Natural killer cell treated with Interleukin-12 subunit alpha and Interleukin-12 subunit beta and Interleukin-15 and Interleukin-18, amount 100 ng/mL, for 72 hours (primary cell): ENCODE data around the gene GPX7. TPM values are rescaled to one million over a fixed set of nuclear protein-coding genes. Genes with fewer than 3 reads are reported as not detected.

Source experiments
- ATAC-seq, 2 donors: fragments of 150-1000 bp; cut with Tn5 transposase in 1 of 2; sonication (Bioruptor Pico), chemical (Tn5 transposase) in 1 of 2; 2 replicates each; pipeline ENCODE4 v1.10.0; 2021
- DNase-seq: peaks from one replicate; pipeline ENCODE4 v3.0.0; 2022; ENCODE audit warnings: low spot score
- H3K27ac Mint-ChIP-seq, 2 donors: 1 replicate in 1 of 2; 2 replicates in 1 of 2; pipeline ENCODE4 v1.8.0; 2022; ENCODE audit warnings: mixed read lengths in 2 of 2, mild to moderate bottlenecking in 1 of 2, moderate library complexity in 1 of 2
- H3K27me3 Mint-ChIP-seq, 2 donors: 1 replicate in 1 of 2; 2 replicates in 1 of 2; pipeline ENCODE4 v1.8.0; 2022; ENCODE audit warnings: mixed read lengths in 2 of 2
- H3K36me3 Mint-ChIP-seq: one replicate; pipeline ENCODE4 v1.8.0; 2022; ENCODE audit warnings: mixed read lengths
- H3K4me1 Mint-ChIP-seq, 2 donors: 1 replicate in 1 of 2; 2 replicates in 1 of 2; pipeline ENCODE4 v1.8.0; 2022; ENCODE audit warnings: low read depth in 2 of 2, mixed read lengths in 2 of 2, mild to moderate bottlenecking in 1 of 2
- H3K4me3 Mint-ChIP-seq: one replicate; pipeline ENCODE4 v1.8.0; 2022; ENCODE audit warnings: mixed read lengths
- H3K9me3 Mint-ChIP-seq: 2 replicates; pipeline ENCODE4 v1.8.0; 2022; ENCODE audit warnings: mixed read lengths
- total RNA-seq, 2 donors: library from RNA; stranded (reverse); gene quantifications; one replicate each; pipeline ENCODE4 v1.2.3, GENCODE V29; 2022

GPX7 gene
- total RNA-seq = 10 to 100 TPM; 17.3 to 23.2 TPM

GRCh38 chr1:52601991-52602855 lies at the start of gene GPX7:
GPX7 (plus strand) TSS chr1:52602371; CDS start chr1:52602410, 39 bp downstream.
- Mint-ChIP-seq H3K9me3 (no peaks in the 10 kb centered on the region), H3K4me3 (peak within 1 kb of the TSS; percentile 86), H3K27ac (peak within 1 kb of the TSS; percentile 78 to 89), H3K4me1 (peaks cover 31 to 34% of the 10 kb centered on the region in 2 donors), H3K36me3 (no peaks in the 10 kb centered on the region), H3K27me3 (no peaks in the 10 kb centered on the region)
- ATAC-seq (peak; percentile 84 to 86), DNase-seq (peak; percentile 66)

- peak; percentile 72 to 77 for ATAC-seq
- Mint-ChIP-seq H3K27ac (peak within 1 kb of the TSS; percentile 59 to 63), H3K4me1 (peaks cover 8 to 20% of the 10 kb centered on the region in 2 donors), H3K9me3 (no peaks in the 10 kb centered on the region), H3K4me3 (peak within 1 kb of the TSS; percentile 70), H3K27me3 (no peaks in the 10 kb centered on the region), H3K36me3 (no peaks in the 10 kb centered on the region)
- DNase-seq = peak; percentile 79
Observed at GRCh38 chr1:52552505-52553361, 49.4 kb upstream of the GPX7 start, which contains the start of gene TUT4. TUT4 (minus strand) TSS chr1:52553092; CDS start chr1:52526280, 26,812 bp downstream.

- H3K4me3 Mint-ChIP-seq = peak overlapping the region; percentile 70
- peaks cover 8 to 19% of the 10 kb centered on the region in 2 donors for H3K4me1 Mint-ChIP-seq
- peak overlapping the region; percentile 59 to 63 for H3K27ac Mint-ChIP-seq
- no peaks in the 10 kb centered on the region for H3K36me3 Mint-ChIP-seq
- peak; percentile 93 for DNase-seq
- peak; percentile 94 to 96 for ATAC-seq
- H3K9me3 Mint-ChIP-seq = no peaks in the 10 kb centered on the region
- no peaks in the 10 kb centered on the region for H3K27me3 Mint-ChIP-seq
Observed at GRCh38 chr1:52553362-52554266, 48.6 kb upstream of the GPX7 start.

GRCh38 chr1:52554267-52554640 lies 47.9 kb upstream of the GPX7 start:
- no peaks in the 10 kb centered on the region for H3K27me3 Mint-ChIP-seq
- ATAC-seq = no peak
- peaks cover 2 to 15% of the 10 kb centered on the region in 2 donors for H3K4me1 Mint-ChIP-seq
- peak overlapping the region; percentile 59 to 63 for H3K27ac Mint-ChIP-seq
- H3K36me3 Mint-ChIP-seq = no peaks in the 10 kb centered on the region
- DNase-seq = no peak
- peak overlapping the region; percentile 70 for H3K4me3 Mint-ChIP-seq
- H3K9me3 Mint-ChIP-seq = no peaks in the 10 kb centered on the region

GRCh38 chr1:52554756-52555155 lies 47.4 kb upstream of the GPX7 start:
- H3K4me1 Mint-ChIP-seq = peaks cover 0 to 10% of the 10 kb centered on the region in 2 donors
- H3K9me3 Mint-ChIP-seq = no peaks in the 10 kb centered on the region
- peak overlapping the region; percentile 70 for H3K4me3 Mint-ChIP-seq
- no peaks in the 10 kb centered on the region for H3K36me3 Mint-ChIP-seq
- peak overlapping the region; percentile 59 to 63 for H3K27ac Mint-ChIP-seq
- H3K27me3 Mint-ChIP-seq = no peaks in the 10 kb centered on the region
- no peak for DNase-seq
- no peak for ATAC-seq

- no peak overlapping the region for H3K27ac Mint-ChIP-seq
- no peak overlapping the region for H3K4me3 Mint-ChIP-seq
- ATAC-seq (no peak), DNase-seq (no peak)
- no peaks in the 10 kb centered on the region for H3K9me3 Mint-ChIP-seq
- H3K36me3 Mint-ChIP-seq = no peaks in the 10 kb centered on the region
- H3K4me1 Mint-ChIP-seq = peaks cover 0 to 10% of the 10 kb centered on the region in 2 donors
- H3K27me3 Mint-ChIP-seq = no peaks in the 10 kb centered on the region
Observed at GRCh38 chr1:52556641-52557360, 45.4 kb upstream of the GPX7 start.

- Mint-ChIP-seq H3K27me3 (no peaks in the 10 kb centered on the region), H3K36me3 (no peaks in the 10 kb centered on the region), H3K4me1 (peaks cover 0 to 8% of the 10 kb centered on the region in 2 donors), H3K27ac (no peak overlapping the region), H3K4me3 (no peak overlapping the region), H3K9me3 (no peaks in the 10 kb centered on the region)
- DNase-seq (no peak), ATAC-seq (no peak)
Observed at GRCh38 chr1:52558941-52559340, 43.2 kb upstream of the GPX7 start.

GRCh38 chr1:52559875-52560274 lies 42.3 kb upstream of the GPX7 start:
- Mint-ChIP-seq H3K27ac (no peak overlapping the region), H3K4me1 (no peaks in the 10 kb centered on the region), H3K9me3 (no peaks in the 10 kb centered on the region), H3K36me3 (no peaks in the 10 kb centered on the region), H3K27me3 (no peaks in the 10 kb centered on the region), H3K4me3 (no peak overlapping the region)
- no peak for DNase-seq
- no peak for ATAC-seq

- Mint-ChIP-seq H3K27ac (no peak overlapping the region), H3K27me3 (no peaks in the 10 kb centered on the region), H3K4me3 (no peak overlapping the region), H3K4me1 (no peaks in the 10 kb centered on the region), H3K36me3 (no peaks in the 10 kb centered on the region), H3K9me3 (no peaks in the 10 kb centered on the region)
- no peak for ATAC-seq
- DNase-seq = no peak
Observed at GRCh38 chr1:52562766-52563165, 39.4 kb upstream of the GPX7 start.

GRCh38 chr1:52567943-52568342 lies 34.2 kb upstream of the GPX7 start:
- ATAC-seq (no peak), DNase-seq (no peak)
- peak overlapping the region in 1 of 2 donors; percentile 17 for H3K27ac Mint-ChIP-seq
- H3K36me3 Mint-ChIP-seq = no peaks in the 10 kb centered on the region
- no peak overlapping the region for H3K4me3 Mint-ChIP-seq
- no peaks in the 10 kb centered on the region for H3K9me3 Mint-ChIP-seq
- peaks cover 5 to 6% of the 10 kb centered on the region in 2 donors for H3K4me1 Mint-ChIP-seq
- no peaks in the 10 kb centered on the region for H3K27me3 Mint-ChIP-seq

- no peaks in the 10 kb centered on the region for H3K27me3 Mint-ChIP-seq
- no peaks in the 10 kb centered on the region for H3K9me3 Mint-ChIP-seq
- no peak for ATAC-seq
- DNase-seq = no peak
- no peak overlapping the region for H3K27ac Mint-ChIP-seq
- H3K36me3 Mint-ChIP-seq = no peaks in the 10 kb centered on the region
- H3K4me3 Mint-ChIP-seq = no peak overlapping the region
- H3K4me1 Mint-ChIP-seq = peaks cover 6 to 8% of the 10 kb centered on the region in 2 donors
Observed at GRCh38 chr1:52569449-52570210, 32.5 kb upstream of the GPX7 start.

- H3K36me3 Mint-ChIP-seq = no peaks in the 10 kb centered on the region
- no peak overlapping the region for H3K27ac Mint-ChIP-seq
- H3K27me3 Mint-ChIP-seq = no peaks in the 10 kb centered on the region
- DNase-seq (no peak), ATAC-seq (no peak)
- H3K4me1 Mint-ChIP-seq = peaks cover 15 to 17% of the 10 kb centered on the region in 2 donors
- H3K9me3 Mint-ChIP-seq = no peaks in the 10 kb centered on the region
- H3K4me3 Mint-ChIP-seq = no peak overlapping the region
Observed at GRCh38 chr1:52571783-52572182, 30.4 kb upstream of the GPX7 start.
